ENCODE measurements around the gene NAT14.
A peak's percentile ranks its signal among the peaks of the same experiment; 100 is the strongest.

NAT14 gene

DNA sequence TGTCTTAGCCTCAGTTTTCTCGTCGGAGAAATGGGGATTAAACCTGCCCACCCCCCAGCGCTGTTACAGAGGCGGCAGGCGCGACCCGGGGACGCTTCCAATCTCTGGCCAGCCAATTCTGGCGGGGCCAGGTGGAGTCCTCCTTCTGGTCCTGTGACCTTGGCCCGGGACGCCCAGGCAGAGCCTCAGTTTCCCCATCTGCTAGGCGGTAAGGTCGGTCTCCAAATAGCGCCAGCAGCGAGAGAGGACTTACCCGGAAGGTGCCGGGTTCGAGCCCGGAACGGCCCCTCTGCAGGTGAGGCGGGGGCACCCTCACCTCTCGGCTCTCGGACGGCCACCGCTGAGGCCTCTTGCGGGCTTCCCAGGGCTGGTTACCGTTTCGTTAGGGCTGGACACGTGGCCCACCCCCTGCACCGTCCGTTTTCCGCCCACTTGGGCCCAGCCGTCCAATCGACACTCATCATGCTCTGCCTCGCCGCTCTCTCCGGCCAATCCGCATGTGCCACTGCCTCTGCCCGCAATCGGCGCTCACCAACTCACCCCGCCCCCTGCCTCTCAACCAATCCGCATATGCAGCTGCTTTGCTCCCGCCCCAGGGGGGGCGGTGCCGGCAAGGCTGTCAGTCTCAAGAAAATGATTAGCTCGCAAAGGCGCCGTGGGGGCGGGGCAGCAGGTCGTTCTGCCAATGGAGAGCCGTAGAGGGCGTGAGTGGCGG lies 23.6 kb upstream of the NAT14 start, which contains the start of gene ISOC2:
Gene ISOC2, minus strand, starts transcription at position 384 of the 715 bp plus-strand sequence. CDS start 5,156 bp downstream, outside the sequence.
- H3K27ac ChIP-seq = peak within 1 kb of the TSS; percentile 92

DNA sequence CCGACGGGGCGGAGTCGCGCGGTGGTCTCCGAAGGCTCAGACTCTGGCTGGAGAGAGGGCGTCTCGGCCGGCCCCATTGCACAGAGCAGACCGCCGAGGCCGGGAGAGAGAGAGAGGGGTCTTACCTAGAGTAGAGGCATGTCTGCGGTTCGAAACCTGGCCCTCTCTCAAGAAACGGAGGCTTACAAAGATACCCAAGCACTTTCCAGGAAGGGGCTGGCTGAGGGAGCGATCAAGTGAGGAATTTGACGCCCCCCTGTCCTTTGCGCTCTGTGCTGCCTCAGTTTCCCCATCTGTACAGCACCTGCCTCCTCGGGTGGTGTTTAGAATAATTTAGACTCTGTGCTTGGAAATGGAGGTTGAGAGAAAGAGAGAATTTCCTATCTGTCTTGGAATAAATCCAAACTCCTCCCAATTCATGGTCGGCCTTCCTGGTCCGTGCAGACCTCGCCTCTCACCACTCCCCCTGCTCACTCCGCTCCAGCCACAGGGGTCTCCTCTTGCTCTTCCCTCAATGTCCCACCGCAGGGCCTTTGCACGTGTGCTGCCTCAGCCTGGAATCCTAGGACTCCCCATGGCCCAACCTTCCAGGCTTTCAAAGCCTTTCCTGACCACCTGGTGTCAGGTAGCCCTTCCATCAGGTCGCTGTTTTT lies 22.9 kb upstream of the NAT14 start:
- H3K27ac ChIP-seq = peak overlapping the region; percentile 92
- TF ChIP-seq, protein P1, sequence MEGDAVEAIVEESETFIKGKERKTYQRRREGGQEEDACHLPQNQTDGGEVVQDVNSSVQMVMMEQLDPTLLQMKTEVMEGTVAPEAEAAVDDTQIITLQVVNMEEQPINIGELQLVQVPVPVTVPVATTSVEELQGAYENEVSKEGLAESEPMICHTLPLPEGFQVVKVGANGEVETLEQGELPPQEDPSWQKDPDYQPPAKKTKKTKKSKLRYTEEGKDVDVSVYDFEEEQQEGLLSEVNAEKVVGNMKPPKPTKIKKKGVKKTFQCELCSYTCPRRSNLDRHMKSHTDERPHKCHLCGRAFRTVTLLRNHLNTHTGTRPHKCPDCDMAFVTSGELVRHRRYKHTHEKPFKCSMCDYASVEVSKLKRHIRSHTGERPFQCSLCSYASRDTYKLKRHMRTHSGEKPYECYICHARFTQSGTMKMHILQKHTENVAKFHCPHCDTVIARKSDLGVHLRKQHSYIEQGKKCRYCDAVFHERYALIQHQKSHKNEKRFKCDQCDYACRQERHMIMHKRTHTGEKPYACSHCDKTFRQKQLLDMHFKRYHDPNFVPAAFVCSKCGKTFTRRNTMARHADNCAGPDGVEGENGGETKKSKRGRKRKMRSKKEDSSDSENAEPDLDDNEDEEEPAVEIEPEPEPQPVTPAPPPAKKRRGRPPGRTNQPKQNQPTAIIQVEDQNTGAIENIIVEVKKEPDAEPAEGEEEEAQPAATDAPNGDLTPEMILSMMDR (conservative IDR thresholded peaks at IDR 0.05) = no peak

More for the DNA sequence above, 23.6 kb upstream of the NAT14 start, which contains the start of gene ISOC2:
- TF ChIP-seq, protein P1 (conservative IDR thresholded peaks at IDR 0.05) = no peak

DNA sequence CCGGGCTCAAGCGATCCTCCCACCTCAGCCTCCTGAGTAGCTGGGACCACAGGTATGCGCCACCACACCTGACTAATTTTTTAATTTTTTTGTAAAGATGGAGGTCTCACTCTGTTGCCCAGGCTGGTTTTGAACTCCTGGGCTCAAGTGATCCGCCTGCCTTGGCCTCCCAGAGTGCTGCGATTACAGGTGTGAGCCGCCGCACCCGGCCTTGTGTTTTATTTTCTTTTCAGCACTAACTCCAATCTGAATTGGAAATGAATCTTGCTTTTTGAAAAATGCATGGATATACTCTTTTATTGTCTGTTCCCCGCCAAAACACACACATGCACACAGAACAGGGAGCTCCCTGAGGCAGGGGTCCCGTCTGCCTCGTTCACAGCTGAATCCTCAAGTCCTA lies 22.3 kb upstream of the NAT14 start:
- TF ChIP-seq, protein P1 (conservative IDR thresholded peaks at IDR 0.05) = no peak
- peak overlapping the region; percentile 92 for H3K27ac ChIP-seq

DNA sequence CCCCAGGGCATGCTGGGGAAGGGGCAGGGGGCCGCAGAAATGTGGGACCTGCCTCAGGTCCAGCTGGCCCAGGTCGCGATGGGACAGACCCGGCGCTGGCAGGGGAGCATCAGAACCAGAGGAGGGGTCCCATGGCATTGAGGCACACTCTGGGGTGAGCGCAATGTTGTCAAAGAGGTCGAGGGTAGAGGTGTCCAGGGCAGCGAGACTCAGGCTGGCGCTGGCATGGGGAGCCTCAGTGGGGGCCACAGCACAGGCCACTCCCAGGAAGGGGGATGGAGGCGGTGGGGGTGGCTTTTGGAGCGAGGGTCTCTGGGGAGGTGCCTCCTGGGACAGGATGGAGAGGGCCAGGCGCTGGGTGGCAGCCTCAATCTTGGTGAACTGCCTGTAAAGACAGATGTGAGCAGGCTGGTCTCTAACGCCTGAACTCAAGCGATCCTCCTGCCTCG lies 21.4 kb upstream of the NAT14 start:
- TF ChIP-seq, protein P1 (conservative IDR thresholded peaks at IDR 0.05) = no peak

DNA sequence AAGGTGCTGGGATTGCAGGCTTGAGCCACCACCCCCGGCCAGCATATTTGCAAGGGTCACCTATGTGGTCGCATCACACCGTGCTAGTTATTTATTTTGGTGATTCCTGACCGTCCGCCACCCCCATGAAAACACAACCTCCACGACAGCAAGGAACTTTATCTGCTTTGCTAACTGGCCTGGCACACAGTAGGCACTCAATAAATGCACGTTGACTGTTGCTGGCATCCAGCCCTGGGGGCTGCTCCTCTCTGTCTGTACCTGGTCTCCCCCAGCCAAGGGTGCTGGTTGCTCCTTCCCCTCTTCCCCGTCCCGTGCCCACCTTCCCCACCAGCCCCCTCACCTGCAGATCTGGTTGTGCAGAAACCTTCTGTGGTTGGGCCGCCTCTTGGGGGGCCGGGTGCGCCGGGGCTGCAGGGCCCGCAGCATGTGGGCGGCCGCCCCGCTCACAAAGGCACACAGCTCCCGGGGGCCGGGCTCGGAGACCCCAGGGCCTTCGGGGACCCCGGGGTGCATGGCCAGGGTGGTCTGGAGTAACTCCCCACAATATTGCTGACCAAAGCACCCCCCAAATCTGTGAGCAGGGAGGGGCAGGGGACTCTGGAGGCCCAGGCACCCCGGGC lies 20.8 kb upstream of the NAT14 start:
- TF ChIP-seq, protein P1 (conservative IDR thresholded peaks at IDR 0.05) = no peak
- H3K27ac ChIP-seq = no peak overlapping the region

More for the DNA sequence above, 21.4 kb upstream of the NAT14 start:
- no peak overlapping the region for H3K27ac ChIP-seq

DNA sequence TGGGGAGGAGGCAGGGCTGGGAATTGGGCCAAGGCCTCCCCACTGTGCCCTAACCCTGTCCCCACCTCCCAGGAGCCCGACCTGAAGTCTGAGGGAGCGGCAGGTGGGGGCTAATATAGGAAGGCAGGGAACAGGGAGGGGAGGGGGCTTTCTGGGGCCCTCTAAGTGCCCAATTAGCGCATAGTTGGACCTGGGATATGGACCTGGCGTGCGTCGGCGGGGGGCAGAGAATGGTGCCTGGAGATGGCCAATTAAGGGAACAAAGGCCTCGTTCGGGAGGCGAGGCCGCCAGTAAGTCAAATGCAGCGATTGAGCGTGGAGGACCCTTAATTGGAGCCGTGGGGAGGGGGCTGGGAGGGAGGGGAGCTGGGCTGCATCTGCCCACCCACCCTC lies 20.3 kb upstream of the NAT14 start, which contains the start of gene C19orf85:
Gene C19orf85, minus strand, starts transcription at position 90 of the 393 bp plus-strand sequence. CDS start 197 bp downstream, outside the sequence.
- no peak within 1 kb of the TSS for H3K27ac ChIP-seq
- TF ChIP-seq, protein P1 (conservative IDR thresholded peaks at IDR 0.05) = no peak

All from VCaP (cell line).